Choroid plexus epithelial cell (primary cell): Measurements from ENCODE around the gene KLF2.

Experiments used
- DNase-seq: peaks from one replicate; pipeline ENCODE4 v3.0.0-alpha.2; 2010; ENCODE audit warnings: low read depth
- H3K4me3 ChIP-seq: 2 replicates; pipeline ENCODE4 v1.5.1; 2011; ENCODE audit warnings: low read depth, mild to moderate bottlenecking, control low read depth, low read length, moderate library complexity
- CTCF ChIP-seq: conservative IDR thresholded peaks from 2 replicates; pipeline ENCODE4 v1.5.1; 2011; ENCODE audit warnings: low read depth, mild to moderate bottlenecking, control low read depth, inconsistent platforms, low read length, moderate library complexity

KLF2 gene

GRCh38 chr19:16325641-16326400 lies 1.2 kb downstream of the KLF2 start:
- peak; percentile 28 for DNase-seq
- H3K4me3 ChIP-seq, result peak overlapping the region; percentile 70
- TF ChIP-seq CTCF, result no peak

GRCh38 chr19:16326401-16327168 lies 2.0 kb downstream of the KLF2 start:
- DNase-seq, result no peak
- no peak for TF ChIP-seq CTCF
- H3K4me3 ChIP-seq, result peak overlapping the region; percentile 70

GRCh38 chr19:16327169-16327475 lies 2.5 kb downstream of the KLF2 start:
- no peak for DNase-seq
- peak overlapping the region; percentile 70 for H3K4me3 ChIP-seq
- TF ChIP-seq CTCF, result no peak

GRCh38 chr19:16327501-16327900 lies 2.9 kb downstream of the KLF2 start:
- H3K4me3 ChIP-seq, result peak overlapping the region; percentile 2
- no peak for DNase-seq

GRCh38 chr19:16327911-16328823 lies 3.5 kb downstream of the KLF2 start:
- TF ChIP-seq CTCF, result no peak
- peak overlapping the region; percentile 8 for H3K4me3 ChIP-seq

More at GRCh38 chr19:16327501-16327900, 2.9 kb downstream of the KLF2 start:
- TF ChIP-seq CTCF, result no peak

GRCh38 chr19:16328824-16329482 lies 4.3 kb downstream of the KLF2 start:
- peak; percentile 26 for TF ChIP-seq CTCF
- H3K4me3 ChIP-seq, result no peak overlapping the region
- peak; percentile 29 for DNase-seq

More at GRCh38 chr19:16327911-16328823, 3.5 kb downstream of the KLF2 start:
- DNase-seq, result peak; percentile 92
